NCI-H2196 treated with DMSO at 0.1 percent for 48 hours (cell line): Measurements from ENCODE around the gene MUC5B.
"Not testable (repeated sequence)": the region's sequence is repeated elsewhere in the genome, so short reads cannot be mapped to it uniquely, and the experiment has no call there.

ENCODE experiments used
- DNase-seq: peaks from one replicate; lab custom pipeline; 2025; ENCODE audit not compliant: unreplicated experiment; lab: John Stamatoyannopoulos, UW

The MUC5B gene

GRCh38 chr11:1201395-1202153, 21.3 kb upstream of the MUC5B start:
- no peak for DNase-seq

GRCh38 chr11:1202154-1202775, 20.6 kb upstream of the MUC5B start:
- no peak for DNase-seq

GRCh38 chr11:1202776-1203504, 19.9 kb upstream of the MUC5B start:
- peak; percentile 8 for DNase-seq

- DNase-seq: no peak
Observed at GRCh38 chr11:1203505-1204271, 19.2 kb upstream of the MUC5B start.

- no peak for DNase-seq
Observed at GRCh38 chr11:1204381-1205101, 18.3 kb upstream of the MUC5B start.

- no peak for DNase-seq
Observed at GRCh38 chr11:1205121-1205986, 17.5 kb upstream of the MUC5B start.

- no peak for DNase-seq
Observed at GRCh38 chr11:1205987-1206331, 16.9 kb upstream of the MUC5B start.

- DNase-seq: no peak
Observed at GRCh38 chr11:1206391-1207271, 16.2 kb upstream of the MUC5B start.

GRCh38 chr11:1207401-1208143, 15.3 kb upstream of the MUC5B start:
- no peak for DNase-seq

GRCh38 chr11:1208144-1208393, 14.8 kb upstream of the MUC5B start:
- DNase-seq: no peak

- no peak for DNase-seq
Observed at GRCh38 chr11:1208394-1209261, 14.2 kb upstream of the MUC5B start.

GRCh38 chr11:1209371-1210057, 13.4 kb upstream of the MUC5B start:
- no peak for DNase-seq

- DNase-seq: no peak
Observed at GRCh38 chr11:1211838-1212237, 11.0 kb upstream of the MUC5B start.

GRCh38 chr11:1215826-1216225, 7.0 kb upstream of the MUC5B start:
- not testable (repeated sequence) for DNase-seq

- no peak for DNase-seq
Observed at GRCh38 chr11:1217151-1217550, 5.7 kb upstream of the MUC5B start.

- no peak for DNase-seq
Observed at GRCh38 chr11:1218256-1218787, 4.5 kb upstream of the MUC5B start.
